Left ventricle myocardium superior (tissue), 1 donor: Measurements from ENCODE around the gene EXOSC1. TPM values are rescaled to one million over a fixed set of nuclear protein-coding genes. Genes with fewer than 3 reads are reported as not detected.

Experiments
- total RNA-seq: library from RNA; stranded (reverse); fragmentation: NEBNext Ultra II Directional; extraction: Animal tissue kit (Norgen Biotek cat#: 25700); gene quantifications from one replicate; pipeline ENCODE4 v1.2.1, GENCODE V29; 2021
- donor health status: DM: no; HTN: yes; CAD: no; lungs with severe emphysema.

EXOSC1 gene
- total RNA-seq, 1 donor from 2014 or later = 14.7 TPM

Other genes starting within 250 kb of the EXOSC1 start
- gene ARHGAP19, start 153.4 kb downstream of the EXOSC1 start, total RNA-seq = 3.3 TPM
- 6.8 TPM for gene FRAT1, start 126.7 kb downstream of the EXOSC1 start, total RNA-seq
- gene FRAT2, start 111.3 kb downstream of the EXOSC1 start, total RNA-seq = 9.0 TPM
- 11.6 TPM for gene RRP12, start 44.7 kb downstream of the EXOSC1 start, total RNA-seq
- gene PGAM1, start 19.8 kb downstream of the EXOSC1 start, total RNA-seq = 234 TPM
- gene ZDHHC16, start 169 bp upstream of the EXOSC1 start, total RNA-seq = 22.2 TPM
- gene MMS19, start 52.4 kb upstream of the EXOSC1 start, total RNA-seq = 38.4 TPM
- gene UBTD1, start 52.9 kb upstream of the EXOSC1 start, total RNA-seq = 28.1 TPM
- 318 TPM for gene ANKRD2, start 126.8 kb upstream of the EXOSC1 start, total RNA-seq
- 11.9 TPM for gene HOGA1, start 138.4 kb upstream of the EXOSC1 start, total RNA-seq
- 0.35 TPM for gene C10orf62, start 143.7 kb upstream of the EXOSC1 start, total RNA-seq
- 8.7 TPM for gene MORN4, start 187.5 kb upstream of the EXOSC1 start, total RNA-seq
- gene PI4K2A, start 194.7 kb upstream of the EXOSC1 start, total RNA-seq = 10.2 TPM
- gene AVPI1, start 241.2 kb upstream of the EXOSC1 start, total RNA-seq = 8.9 TPM